Measurements from ENCODE around the gene PPAN.

The PPAN gene

GRCh38 chr19:10102787-10103236 lies 3.4 kb upstream of the PPAN start:
- peak overlapping the region; percentile 54 for H3K4me3 ChIP-seq (ENCODE audit: low read depth, low read length)
- TF ChIP-seq CTCF (IDR thresholded peaks at IDR 0.05; ENCODE audit: borderline replicate concordance, insufficient read depth, low read depth, low read length) = no peak

- H3K4me3 ChIP-seq (ENCODE audit: low read depth, low read length) = no peak overlapping the region
- TF ChIP-seq CTCF (IDR thresholded peaks at IDR 0.05; ENCODE audit: borderline replicate concordance, insufficient read depth, low read depth, low read length) = no peak
Measured at GRCh38 chr19:10104130-10104513, 2.0 kb upstream of the PPAN start.

GRCh38 chr19:10104665-10105508 lies 1.3 kb upstream of the PPAN start:
- H3K4me3 ChIP-seq (ENCODE audit: low read depth, low read length) = peak overlapping the region; percentile 5
- no peak for TF ChIP-seq CTCF (IDR thresholded peaks at IDR 0.05; ENCODE audit: borderline replicate concordance, insufficient read depth, low read depth, low read length)

- H3K4me3 ChIP-seq (ENCODE audit: low read depth, low read length) = peak overlapping the region; percentile 97
- TF ChIP-seq CTCF (IDR thresholded peaks at IDR 0.05; ENCODE audit: borderline replicate concordance, insufficient read depth, low read depth, low read length) = no peak
Measured at GRCh38 chr19:10105509-10106099, 558 bp upstream of the PPAN start.

- H3K4me3 ChIP-seq (ENCODE audit: low read depth, low read length) = peak overlapping the region; percentile 97
- TF ChIP-seq CTCF (IDR thresholded peaks at IDR 0.05; ENCODE audit: borderline replicate concordance, insufficient read depth, low read depth, low read length) = no peak
Measured at GRCh38 chr19:10107254-10107653, 1.1 kb downstream of the PPAN start.

- H3K4me3 ChIP-seq (ENCODE audit: low read depth, low read length) = peak overlapping the region; percentile 97
- TF ChIP-seq CTCF (IDR thresholded peaks at IDR 0.05; ENCODE audit: borderline replicate concordance, insufficient read depth, low read depth, low read length) = no peak
Measured at GRCh38 chr19:10107817-10108367, 1.7 kb downstream of the PPAN start.
